NCI-H524 treated with DMSO at 0.1 percent for 48 hours (cell line): Measurements from ENCODE around the gene GRB2.

Experiments used
- DNase-seq: peaks from one replicate; lab custom pipeline; 2025; lab: John Stamatoyannopoulos, UW

Gene GRB2

DNA sequence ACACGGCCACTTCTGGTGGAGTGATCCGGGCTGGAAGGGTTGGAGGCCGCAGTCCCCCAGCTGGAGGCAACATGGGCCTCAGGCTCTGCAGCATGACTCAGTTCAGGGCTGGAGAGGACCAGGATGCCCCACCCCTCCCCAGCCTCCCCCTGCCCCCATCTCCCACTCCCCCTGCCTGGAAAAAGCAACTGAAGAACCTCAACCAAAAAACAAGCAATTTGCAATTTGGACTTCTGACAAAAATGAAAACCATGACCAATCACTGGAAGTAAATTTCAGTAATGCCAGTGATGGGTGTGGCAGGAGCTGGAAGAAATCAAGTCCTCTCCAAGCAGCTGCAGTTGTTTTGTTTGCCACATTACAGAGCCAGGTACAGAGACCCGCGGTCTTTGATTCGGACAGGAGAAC lies 127.8 kb downstream of the GRB2 start:
- DNase-seq: no peak

DNA sequence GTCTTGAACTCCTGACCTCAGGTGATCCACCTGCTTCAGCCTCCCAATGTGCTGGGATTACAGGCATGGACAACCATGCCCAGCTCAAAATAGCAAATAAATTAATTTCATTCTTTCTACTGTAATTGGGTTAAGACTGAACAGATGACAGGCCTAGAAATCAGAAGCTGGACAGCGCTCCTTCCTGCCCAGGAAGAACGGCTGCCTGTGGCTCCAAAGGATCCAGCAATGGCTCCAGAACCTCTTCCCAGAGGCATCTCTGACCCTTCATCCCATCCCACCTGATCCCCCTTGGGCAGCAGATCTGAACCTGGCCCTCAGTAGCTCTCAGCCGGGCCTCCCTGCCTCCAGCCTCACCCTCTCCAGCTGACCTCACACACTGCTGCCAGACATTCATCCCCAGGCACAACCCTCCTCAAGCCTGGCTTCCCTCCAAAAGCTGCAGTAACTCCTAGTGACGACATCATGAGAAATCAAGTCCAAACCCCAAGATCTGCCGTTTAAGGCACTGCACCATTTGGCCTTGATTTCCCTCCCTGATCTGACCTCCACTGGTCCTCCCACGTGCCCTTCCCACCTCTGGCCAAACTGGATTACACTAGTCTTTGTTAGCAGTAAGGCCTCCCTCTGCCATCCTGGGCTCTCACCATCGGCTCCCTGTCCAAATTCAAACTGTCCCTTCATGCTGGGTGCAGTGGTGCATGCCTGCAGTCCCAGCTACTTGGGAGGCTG lies 131.3 kb downstream of the GRB2 start:
- no peak for DNase-seq

DNA sequence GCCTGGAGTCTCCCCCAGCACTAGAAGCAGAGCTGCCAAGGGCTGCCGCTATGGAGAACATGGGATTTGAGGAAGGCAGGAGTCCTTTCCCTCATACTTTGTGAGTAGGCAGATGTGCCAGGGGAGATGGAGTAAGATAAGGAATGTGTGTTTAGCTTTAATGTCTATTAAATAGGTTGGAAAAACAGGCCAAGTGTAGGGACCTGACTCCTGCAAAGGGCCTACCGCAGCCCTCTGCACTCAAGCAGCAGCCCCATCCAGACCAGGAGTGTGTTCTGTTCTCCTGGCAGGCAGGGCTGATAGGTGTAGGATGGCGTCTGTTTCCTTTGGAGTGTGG lies 132.7 kb downstream of the GRB2 start:
- DNase-seq: no peak

DNA sequence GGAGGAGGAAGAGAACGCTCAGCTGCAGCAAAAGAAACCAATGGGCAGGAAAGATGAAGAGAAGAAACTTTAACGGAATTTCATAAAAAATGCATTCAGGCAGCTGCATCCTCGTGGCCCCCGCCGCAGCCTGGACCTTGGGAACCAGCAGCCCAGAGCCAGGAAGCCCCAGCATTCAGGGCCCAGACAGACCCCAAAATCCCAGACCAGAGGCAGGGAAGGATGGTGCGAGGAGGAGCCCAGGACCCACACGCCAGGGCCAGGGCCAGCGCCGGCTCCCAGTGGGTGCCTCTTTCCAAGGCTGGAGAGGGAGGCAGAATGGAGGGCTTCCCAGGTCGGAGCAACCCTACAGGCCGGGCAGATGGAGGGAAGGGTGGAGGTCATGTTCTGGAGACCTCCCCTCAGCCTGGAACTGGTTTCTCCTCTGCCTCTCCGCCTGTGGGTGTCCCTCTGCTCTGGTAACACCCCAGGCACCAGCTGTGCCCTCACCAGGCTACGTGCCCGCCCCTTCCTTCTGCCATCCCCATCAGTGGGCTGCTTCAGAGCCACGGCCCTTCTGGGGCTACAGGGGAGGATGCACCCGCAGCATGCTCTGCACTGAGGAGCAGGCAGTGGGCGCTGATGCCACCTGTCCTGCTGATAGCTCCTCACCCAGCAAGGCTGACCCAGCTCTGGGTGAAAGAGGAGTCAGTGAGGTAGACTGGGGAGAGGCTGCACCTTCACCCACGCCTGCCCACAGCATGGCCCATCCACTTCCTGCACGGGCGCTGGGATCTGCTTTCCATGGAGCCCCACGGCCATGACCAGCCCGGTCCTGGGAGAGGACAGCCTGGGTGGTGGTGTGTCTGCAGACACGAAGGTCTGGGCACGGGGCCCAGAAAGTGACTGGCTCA lies 133.3 kb downstream of the GRB2 start:
- peak; percentile 57 for DNase-seq

DNA sequence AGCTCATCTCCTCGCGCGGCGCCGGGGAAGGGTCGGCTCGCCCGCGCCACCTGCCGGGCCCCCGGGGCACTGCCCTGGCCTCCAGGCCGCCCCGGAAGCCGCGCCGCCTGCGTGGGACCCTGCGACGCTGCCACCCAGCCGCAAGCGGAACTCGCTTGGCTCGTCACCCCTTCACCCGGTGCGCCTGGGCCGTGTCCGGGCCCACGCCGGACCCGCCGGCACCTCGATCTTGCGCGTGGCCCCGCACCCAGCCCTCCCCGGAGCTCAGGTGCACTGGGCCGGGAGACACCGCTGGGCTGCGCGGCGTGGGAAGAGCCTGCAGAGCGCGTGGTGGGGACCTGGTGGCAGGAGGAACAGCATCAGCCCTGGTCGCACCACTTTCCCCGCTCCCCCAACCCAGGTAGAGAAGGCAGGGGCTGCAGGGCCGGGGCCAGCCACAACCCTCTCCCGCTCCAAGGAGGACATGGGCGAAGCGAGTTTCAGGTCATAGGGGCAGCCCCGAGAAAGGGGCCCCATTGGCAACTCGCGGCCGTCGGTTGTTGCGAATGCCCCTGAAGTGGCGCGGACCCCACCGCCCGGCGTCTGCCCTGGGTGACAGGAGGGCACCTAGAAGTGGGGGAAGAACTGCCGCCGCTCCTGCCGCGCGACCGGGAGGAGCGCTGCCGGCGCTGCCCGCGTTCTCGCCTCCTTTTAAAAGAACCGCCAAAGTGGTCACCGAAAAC lies 134.1 kb downstream of the GRB2 start:
- peak; percentile 26 for DNase-seq

DNA sequence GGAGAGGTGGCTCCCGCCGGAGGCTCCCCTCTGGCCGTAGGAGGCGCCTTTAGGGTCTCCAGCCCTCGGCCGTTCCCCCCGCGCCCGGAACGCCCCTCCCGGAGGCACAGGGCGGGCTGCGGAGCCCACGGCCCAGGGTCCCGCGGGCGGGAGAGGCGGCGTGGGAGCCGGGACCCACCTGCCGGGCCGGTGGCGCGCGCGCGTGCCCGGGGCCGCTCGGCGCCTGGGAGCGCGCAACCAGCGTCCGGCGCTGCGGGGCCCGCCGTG lies 134.6 kb downstream of the GRB2 start, which contains the start of gene MIF4GD:
TSS of gene MIF4GD (minus strand) at position 266 of the 267 bp plus-strand sequence. CDS start 1,036 bp downstream, outside the sequence.
- no peak for DNase-seq

DNA sequence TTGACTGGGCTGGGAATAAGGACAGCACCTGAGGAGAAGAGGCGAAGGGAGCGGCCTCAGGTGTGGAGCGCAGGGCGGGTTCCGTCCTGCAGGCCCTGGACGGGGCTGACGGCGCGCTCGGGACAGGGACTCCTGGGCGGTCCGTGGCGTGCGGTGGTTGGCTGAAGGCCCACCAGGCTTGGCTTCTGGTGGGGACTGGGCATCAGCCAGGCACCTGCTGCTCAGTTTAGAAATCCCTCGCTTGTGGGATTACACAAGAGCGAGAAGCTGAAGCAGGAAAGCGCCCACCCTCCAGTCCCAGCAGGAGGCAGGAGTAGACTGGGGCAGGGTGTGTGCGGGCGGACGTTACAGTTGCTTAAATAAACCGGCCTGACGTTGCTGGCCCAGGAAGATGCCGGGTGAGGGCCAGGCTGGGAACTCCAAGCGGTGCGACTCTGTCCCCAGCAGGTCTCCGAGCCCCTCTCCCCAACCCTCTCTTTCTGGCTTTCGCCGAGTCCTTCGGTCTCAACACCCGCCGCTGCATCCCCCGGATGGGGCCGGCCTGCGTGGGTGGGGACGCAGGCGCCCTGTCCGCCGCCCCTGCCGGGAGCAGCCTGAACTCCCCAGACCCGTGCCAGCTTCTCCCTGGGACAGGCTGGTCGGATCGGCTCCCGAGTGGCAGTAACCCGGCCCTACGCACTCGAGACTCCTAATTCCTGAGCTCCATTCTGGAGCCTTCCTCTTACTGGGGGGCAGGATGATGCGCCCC lies 135.1 kb downstream of the GRB2 start:
- peak; percentile 71 for DNase-seq

DNA sequence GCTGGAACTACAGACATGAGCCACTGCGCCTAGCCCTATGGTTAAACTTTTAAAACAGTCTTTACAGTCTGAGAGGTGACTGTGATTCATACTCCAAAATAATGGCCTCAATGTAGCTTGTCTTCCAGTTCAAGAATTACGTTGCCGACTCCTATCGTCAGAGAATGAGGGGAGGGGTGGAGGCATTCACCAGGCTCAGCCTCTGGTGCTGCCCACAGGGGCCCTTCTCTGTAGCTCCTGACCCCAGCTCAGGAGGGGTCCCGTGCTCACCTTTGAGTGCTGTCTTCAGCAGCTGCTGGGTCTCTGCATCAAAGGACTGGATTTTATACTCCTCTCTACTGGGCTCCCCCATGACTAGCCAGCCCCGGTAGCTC lies 135.6 kb downstream of the GRB2 start:
- DNase-seq: no peak
